Measurements from ENCODE around the gene KMT5C.

Gene KMT5C

GRCh38 chr19:55368701-55369563 lies 29.3 kb downstream of the KMT5C start:
- DNase-seq (ENCODE audit: low read depth in 2 of 2), result no peak

- no peak for DNase-seq (ENCODE audit: low read depth in 2 of 2)
These were observed 30.1 kb downstream of the KMT5C start for GRCh38 chr19:55369653-55370304.

- no peak for DNase-seq (ENCODE audit: low read depth in 2 of 2)
These were observed 30.8 kb downstream of the KMT5C start, which contains the start of gene IL11 for GRCh38 chr19:55370305-55370988. TSS of gene IL11 (minus strand) at chr19:55370463. CDS start at chr19:55370310, 153 bp downstream.

- DNase-seq (ENCODE audit: low read depth in 2 of 2), result no peak
These were observed 32.8 kb downstream of the KMT5C start for GRCh38 chr19:55372316-55373081.

GRCh38 chr19:55373306-55373992 lies 33.8 kb downstream of the KMT5C start:
- DNase-seq (ENCODE audit: low read depth in 2 of 2), result no peak

GRCh38 chr19:55373993-55374757 lies 34.5 kb downstream of the KMT5C start:
- no peak for DNase-seq (ENCODE audit: low read depth in 2 of 2)

GRCh38 chr19:55376241-55376933 lies 36.7 kb downstream of the KMT5C start, which contains the start of gene TMEM190:
TSS of gene TMEM190 (plus strand) at chr19:55376826. CDS start at chr19:55376854, 28 bp downstream.
- DNase-seq (ENCODE audit: low read depth in 2 of 2), result no peak

- no peak for DNase-seq (ENCODE audit: low read depth in 2 of 2)
These were observed 37.9 kb downstream of the KMT5C start for GRCh38 chr19:55377356-55378131.

GRCh38 chr19:55379174-55379573 lies 39.5 kb downstream of the KMT5C start:
- no peak for DNase-seq (ENCODE audit: low read depth in 2 of 2)

GRCh38 chr19:55382013-55382412 lies 42.3 kb downstream of the KMT5C start:
- no peak for DNase-seq (ENCODE audit: low read depth in 2 of 2)

GRCh38 chr19:55382522-55383054 lies 42.9 kb downstream of the KMT5C start:
- no peak for DNase-seq (ENCODE audit: low read depth in 2 of 2)

GRCh38 chr19:55383279-55384130 lies 43.8 kb downstream of the KMT5C start:
- no peak for DNase-seq (ENCODE audit: low read depth in 2 of 2)

- no peak for DNase-seq (ENCODE audit: low read depth in 2 of 2)
These were observed 44.6 kb downstream of the KMT5C start, which contains the start of gene TMEM238 for GRCh38 chr19:55384131-55384919. TSS of gene TMEM238 (minus strand) at chr19:55384292. CDS start at chr19:55384259, 33 bp downstream.

GRCh38 chr19:55384920-55385723 lies 45.4 kb downstream of the KMT5C start:
- DNase-seq (ENCODE audit: low read depth in 2 of 2), result peak; percentile 84 to 87

GRCh38 chr19:55385724-55386492 lies 46.2 kb downstream of the KMT5C start, which contains the start of gene RPL28:
TSS of gene RPL28 (plus strand) at chr19:55385932. CDS start at chr19:55386358, 426 bp downstream.
- DNase-seq (ENCODE audit: low read depth in 2 of 2), result peak; percentile 95 to 96
